Upper lobe of left lung (tissue), 6 donors: Measurements from ENCODE around the gene CASS4. TPM values are rescaled to one million over a fixed set of nuclear protein-coding genes. Genes with fewer than 3 reads are reported as not detected.

ENCODE experiments used
- ATAC-seq, 2 donors: fragments of 200-7000 bp; cut with Tn5 transposase; one replicate each; pipeline ENCODE4 v1.9.1; 2022; ENCODE audit warnings: mild to moderate bottlenecking in 2 of 2, moderate library complexity in 2 of 2; ENCODE audit not compliant: low FRiP score in 2 of 2
- DNase-seq, 2 donors: peaks; one replicate each; pipeline ENCODE4 v3.0.0-alpha.2; 2019 to 2020
- H3K27ac ChIP-seq, 4 donors: fragments of 200-600 bp; sonication (generic); one replicate each; pipeline ENCODE4 v1.5.1; 2016 to 2019
- H3K27me3 ChIP-seq, 4 donors: fragments of 200-600 bp; sonication (generic); one replicate each; pipeline ENCODE4 v1.5.1; 2017 to 2019
- H3K36me3 ChIP-seq, 4 donors: fragments of 200-600 bp; sonication (generic); one replicate each; pipeline ENCODE4 v1.5.1; 2016 to 2019
- H3K4me1 ChIP-seq, 4 donors: fragments of 200-600 bp; sonication (generic); one replicate each; pipeline ENCODE4 v1.5.1; 2018 to 2019
- H3K4me3 ChIP-seq, 4 donors: fragments of 200-600 bp; sonication (generic); one replicate each; pipeline ENCODE4 v1.5.1; 2017 to 2019; ENCODE audit warnings: mild to moderate bottlenecking in 2 of 4, moderate library complexity in 1 of 4
- H3K9me3 ChIP-seq, 4 donors: fragments of 200-600 bp; sonication (generic); one replicate each; pipeline ENCODE4 v1.5.1; 2018 to 2019
- CTCF ChIP-seq, 6 experiments: fragments of 450-650 bp in 4 of 6; fragments of 200-600 bp in 2 of 6; sonication (generic) in 2 of 6; IDR thresholded peaks; one replicate each; pipeline ENCODE4 v1.5.1; 2016 to 2019; ENCODE audit warnings: antibody characterized with exemption in 6 of 6
- EP300 ChIP-seq, 4 donors: sonication (generic); formaldehyde crosslinking; IDR thresholded peaks; one replicate each; pipeline ENCODE4 v1.5.1; 2017; ENCODE audit warnings: antibody characterized with exemption in 4 of 4, control low read depth in 2 of 4
- POLR2A ChIP-seq, 4 donors: fragments of 450-650 bp; IDR thresholded peaks; one replicate each; pipeline ENCODE4 v1.5.1; 2016 to 2017; ENCODE audit warnings: antibody characterized with exemption in 4 of 4, mild to moderate bottlenecking in 2 of 4
- POLR2AphosphoS5 ChIP-seq, 2 donors: sonication (generic); formaldehyde crosslinking; IDR thresholded peaks; one replicate each; pipeline ENCODE4 v1.5.1; 2017; ENCODE audit warnings: antibody characterized with exemption in 2 of 2
- WGBS, 2 donors: methylation state at CpG; one replicate each; pipeline ENCODE4 v1.1.5; 2017 to 2018; 5-methylcytosine and 5-hydroxymethylcytosine counted together
- total RNA-seq, 6 donors: library from RNA; depleted of rRNA in 4 of 6; stranded (reverse); fragments of >200 nt in 4 of 6; gene quantifications; one replicate each; pipeline versions ENCODE4 v1.1.0 to v1.2.1, GENCODE V29; 2016 to 2021
- donor health status: DM: no; HTN: no; CAD: no; lungs with moderate emphysema.
- donor health status: DM: no; HTN: yes; CAD: no; lungs with severe emphysema.

Gene CASS4
- total RNA-seq, 6 donors from 2014 or later, result 13.4 to 31.4 (median 19.5) TPM

- no peak for ATAC-seq
- Histone ChIP-seq H3K4me3 (peak overlapping the region in 3 of 4 donors; percentile 13 to 42 (median 35)), H3K4me1 (peaks cover 22 to 35% (median 29%) of the 10 kb centered on the region in 4 donors), H3K36me3 (peaks cover 0 to 7% (median 0%) of the 10 kb centered on the region in 4 donors), H3K9me3 (no peaks in the 10 kb centered on the region), H3K27me3 (no peaks in the 10 kb centered on the region), H3K27ac (peak overlapping the region; percentile 16 to 89 (median 66))
- WGBS, 2 donors, result 78 to 81% methylated on average over 12 of the region's 12 CpGs
- DNase-seq, result no peak
- no peak for TF ChIP-seq POLR2AphosphoS5 (IDR thresholded peaks at IDR 0.05)
- TF ChIP-seq POLR2A (IDR thresholded peaks at IDR 0.05), result no peak
- no peak for TF ChIP-seq EP300 (IDR thresholded peaks at IDR 0.05)
- no peak for TF ChIP-seq CTCF (IDR thresholded peaks at IDR 0.05)
Measured at GRCh38 chr20:56414842-56415765, 3.0 kb downstream of the CASS4 start.

- Histone ChIP-seq H3K27me3 (no peaks in the 10 kb centered on the region), H3K4me1 (peaks cover 19 to 41% (median 29%) of the 10 kb centered on the region in 4 donors), H3K9me3 (no peaks in the 10 kb centered on the region), H3K36me3 (peaks cover 0 to 7% (median 0%) of the 10 kb centered on the region in 4 donors), H3K4me3 (no peak overlapping the region), H3K27ac (peak overlapping the region; percentile 80 to 89 (median 84))
- ATAC-seq (peak in 1 of 2 donors; percentile 34), DNase-seq (no peak)
- no peak for TF ChIP-seq POLR2AphosphoS5 (IDR thresholded peaks at IDR 0.05)
- no peak for TF ChIP-seq EP300 (IDR thresholded peaks at IDR 0.05)
- WGBS, 2 donors, result 75 to 78% methylated on average over 7 of the region's 7 CpGs
Measured at GRCh38 chr20:56417402-56417801, 5.3 kb downstream of the CASS4 start.

- Histone ChIP-seq H3K4me1 (peaks cover 19 to 43% (median 33%) of the 10 kb centered on the region in 4 donors), H3K9me3 (no peaks in the 10 kb centered on the region), H3K4me3 (peak overlapping the region in 1 of 4 donors; percentile 4), H3K27ac (peak overlapping the region; percentile 80 to 89 (median 84)), H3K36me3 (peaks cover 0 to 7% (median 0%) of the 10 kb centered on the region in 4 donors), H3K27me3 (no peaks in the 10 kb centered on the region)
- ATAC-seq (no peak), DNase-seq (no peak)
- 72 to 78% methylated on average over 4 of the region's 4 CpGs for WGBS, 2 donors
- TF ChIP-seq EP300 (IDR thresholded peaks at IDR 0.05) (no peak), POLR2AphosphoS5 (IDR thresholded peaks at IDR 0.05) (no peak), POLR2A (IDR thresholded peaks at IDR 0.05) (no peak), CTCF (IDR thresholded peaks at IDR 0.05) (no peak)
Measured at GRCh38 chr20:56417911-56418310, 5.9 kb downstream of the CASS4 start.

GRCh38 chr20:56418385-56418861 is 6.4 kb downstream of the CASS4 start:
- Histone ChIP-seq H3K9me3 (no peaks in the 10 kb centered on the region), H3K27ac (peak overlapping the region; percentile 80 to 89 (median 84)), H3K4me1 (peaks cover 22 to 48% (median 37%) of the 10 kb centered on the region in 4 donors), H3K36me3 (peaks cover 0 to 7% (median 0%) of the 10 kb centered on the region in 4 donors), H3K27me3 (no peaks in the 10 kb centered on the region), H3K4me3 (peak overlapping the region in 1 of 4 donors; percentile 4)
- no peak for TF ChIP-seq POLR2AphosphoS5 (IDR thresholded peaks at IDR 0.05)
- TF ChIP-seq EP300 (IDR thresholded peaks at IDR 0.05), result peak in 2 of 4 donors; percentile 19 to 32
- DNase-seq (no peak), ATAC-seq (no peak)
- WGBS, 2 donors, result 53 to 69% methylated on average over 11 of the region's 11 CpGs

- Histone ChIP-seq H3K4me3 (no peak overlapping the region), H3K27ac (peak overlapping the region; percentile 80 to 89 (median 84)), H3K4me1 (peaks cover 29 to 51% (median 37%) of the 10 kb centered on the region in 4 donors), H3K9me3 (no peaks in the 10 kb centered on the region), H3K36me3 (peaks cover 0 to 7% (median 0%) of the 10 kb centered on the region in 4 donors), H3K27me3 (no peaks in the 10 kb centered on the region)
- DNase-seq (no peak), ATAC-seq (no peak)
- WGBS, 2 donors, result 71 to 79% methylated on average over 2 of the region's 2 CpGs
- TF ChIP-seq POLR2AphosphoS5 (IDR thresholded peaks at IDR 0.05), result no peak
- TF ChIP-seq CTCF (IDR thresholded peaks at IDR 0.05), result no peak
- no peak for TF ChIP-seq EP300 (IDR thresholded peaks at IDR 0.05)
- TF ChIP-seq POLR2A (IDR thresholded peaks at IDR 0.05), result no peak
Measured at GRCh38 chr20:56420028-56420427, 8.0 kb downstream of the CASS4 start.
